ENCODE measurements around the gene WDR64. TPM values are rescaled to one million over a fixed set of nuclear protein-coding genes. Genes with fewer than 3 reads are reported as not detected.

WDR64 gene
- total and polyA plus RNA-seq, 2 of the 13 experiments (the other 11 are each of a cell fraction or from before 2014, with no cell fraction given), result not detected

GRCh38 chr1:241606544-241606943 is 45.5 kb upstream of the WDR64 start:
- ATAC-seq (no peak), FAIRE-seq (no peak), DNase-seq (ENCODE audit: low spot score) (no peak)
- H3K4me2 ChIP-seq (ENCODE audit: low read depth, low read length), result no peak overlapping the region
- H3K27me3 ChIP-seq (ENCODE audit: control insufficient read depth in 1 of 2, insufficient read depth in 2 of 2, low read length in 2 of 2), result no peaks in the 10 kb centered on the region; a peak in 1 of 5 replicates
- H3K9me3 ChIP-seq (ENCODE audit: low read length), result no peaks in the 10 kb centered on the region
- intact Hi-C loops (cut with micrococcal nuclease; ENCODE audit: unreplicated experiment) (no loop called here), in situ Hi-C loops (cut with HindIII; ENCODE audit: extremely low pct_ligation_motif_present, low pct_unique_long_range_greater_than_20kb) (no loop called here)
- no peak overlapping the region for H3K4me3 ChIP-seq (replicated peaks in 1 of 3; ENCODE audit: insufficient read depth in 1 of 3, low read depth in 2 of 3, low read length in 3 of 3)
- TF ChIP-seq MLXIP (CRISPR knock-in tag; IDR thresholded peaks at IDR 0.05; ENCODE audit: borderline replicate concordance), result no peak
- TF ChIP-seq ZNF782 (CRISPR knock-in tag; IDR thresholded peaks at IDR 0.05; ENCODE audit: borderline replicate concordance), result no peak
- no peak for TF ChIP-seq ZBTB7B (CRISPR knock-in tag; IDR thresholded peaks at IDR 0.05)
- TF ChIP-seq SP140L (CRISPR knock-in tag; IDR thresholded peaks at IDR 0.05; ENCODE audit: borderline replicate concordance), result no peak
- no peak for TF ChIP-seq AKNA (CRISPR knock-in tag; IDR thresholded peaks at IDR 0.05; ENCODE audit: borderline replicate concordance)
- TF ChIP-seq FOXP4 (CRISPR knock-in tag; IDR thresholded peaks at IDR 0.05), result no peak
- no peak for TF ChIP-seq THRA (CRISPR knock-in tag; IDR thresholded peaks at IDR 0.05; ENCODE audit: borderline replicate concordance)
- no peak for TF ChIP-seq ZNF138 (CRISPR knock-in tag; IDR thresholded peaks at IDR 0.05; ENCODE audit: low read depth)
- CTCF ChIA-PET (ENCODE audit: low intra/inter-chr PET ratio, low total read pairs), result no interaction called here
- POLR2A ChIA-PET, result no interaction called here
- no TSS peak for BruUV-seq (replicated peaks)
- no peak overlapping the region for H2AFZ ChIP-seq (ENCODE audit: low read length)
- H4K20me1 ChIP-seq (ENCODE audit: insufficient read depth, low read length), result no peaks in the 10 kb centered on the region; the same call in 1 of the 2 replicates
- no peaks in the 10 kb centered on the region for H3K79me2 ChIP-seq (ENCODE audit: insufficient read depth, low read length)
- H3K9ac ChIP-seq (ENCODE audit: insufficient read depth, low read depth, low read length), result no peak overlapping the region
- H3K36me3 ChIP-seq (replicated peaks in 1 of 2; ENCODE audit: control insufficient read depth in 1 of 2, insufficient read depth in 2 of 2, low read length in 2 of 2), result no peaks in the 10 kb centered on the region
- H3K4me1 ChIP-seq (ENCODE audit: insufficient read depth, low read length), result peaks cover 10% of the 10 kb centered on the region
- no peak overlapping the region for H3K27ac ChIP-seq (ENCODE audit: extremely low read length, insufficient read depth, low read length)
- WGBS (ENCODE audit: low lambda C conversion rate), result 91% methylated on average over 5 of the region's 5 CpGs
